Esophagus muscularis mucosa (tissue), 3 donors: ENCODE data around the gene AKAP6.

Source experiments
- CTCF ChIP-seq, 3 experiments: fragments of 200-600 bp in 2 of 3; fragments of 450-650 bp in 1 of 3; sonication (generic) in 2 of 3; IDR thresholded peaks; one replicate each; pipeline ENCODE4 v1.5.1; 2017 to 2019; ENCODE audit warnings: antibody characterized with exemption in 3 of 3, mild to moderate bottlenecking in 2 of 3, moderate library complexity in 1 of 3
- POLR2A ChIP-seq: fragments of 450-650 bp; IDR thresholded peaks from one replicate; pipeline ENCODE4 v1.6.1; 2017; ENCODE audit warnings: antibody characterized with exemption, moderate library complexity, mild to moderate bottlenecking, low read depth

GRCh38 chr14:32728526-32728925, 399.4 kb downstream of the AKAP6 start:
- TF ChIP-seq POLR2A (no peak), CTCF (IDR thresholded peaks at IDR 0.05) (no peak)
